ENCODE data around the gene UGT1A5.

DNA sequence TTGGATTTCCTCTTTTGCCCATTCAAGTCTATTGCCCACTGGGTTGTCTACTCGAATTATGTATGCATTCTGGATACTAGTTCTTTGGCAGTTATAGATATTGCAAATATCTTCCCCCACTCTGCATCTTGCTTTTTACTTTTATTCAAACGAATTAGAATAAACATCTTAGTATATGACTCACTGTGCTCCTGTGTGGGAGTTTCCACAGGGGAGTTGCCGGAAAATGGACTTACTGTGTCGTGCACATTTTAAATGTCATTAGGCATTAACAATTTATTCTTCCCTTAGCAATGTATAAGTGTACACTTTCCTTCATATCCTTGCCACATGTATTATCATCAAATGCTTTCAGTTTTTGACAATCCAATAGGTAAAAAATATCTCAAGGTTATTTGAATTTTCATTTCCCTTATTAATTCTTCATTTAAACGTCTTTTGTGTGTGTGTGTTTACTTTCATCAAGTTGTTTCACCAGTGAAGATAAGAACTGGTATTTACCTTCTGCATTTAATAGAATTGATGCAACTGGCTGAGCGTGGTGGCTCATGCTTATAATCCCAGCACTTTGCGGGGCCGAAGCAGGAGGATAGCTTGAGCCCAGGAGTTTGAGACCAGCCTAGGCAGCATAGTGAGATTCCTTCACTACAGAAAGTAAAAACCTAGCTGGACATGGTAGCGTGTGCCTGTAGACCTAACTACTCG lies 4.6 kb upstream of the UGT1A5 start:
- TF ChIP-seq, protein P1, sequence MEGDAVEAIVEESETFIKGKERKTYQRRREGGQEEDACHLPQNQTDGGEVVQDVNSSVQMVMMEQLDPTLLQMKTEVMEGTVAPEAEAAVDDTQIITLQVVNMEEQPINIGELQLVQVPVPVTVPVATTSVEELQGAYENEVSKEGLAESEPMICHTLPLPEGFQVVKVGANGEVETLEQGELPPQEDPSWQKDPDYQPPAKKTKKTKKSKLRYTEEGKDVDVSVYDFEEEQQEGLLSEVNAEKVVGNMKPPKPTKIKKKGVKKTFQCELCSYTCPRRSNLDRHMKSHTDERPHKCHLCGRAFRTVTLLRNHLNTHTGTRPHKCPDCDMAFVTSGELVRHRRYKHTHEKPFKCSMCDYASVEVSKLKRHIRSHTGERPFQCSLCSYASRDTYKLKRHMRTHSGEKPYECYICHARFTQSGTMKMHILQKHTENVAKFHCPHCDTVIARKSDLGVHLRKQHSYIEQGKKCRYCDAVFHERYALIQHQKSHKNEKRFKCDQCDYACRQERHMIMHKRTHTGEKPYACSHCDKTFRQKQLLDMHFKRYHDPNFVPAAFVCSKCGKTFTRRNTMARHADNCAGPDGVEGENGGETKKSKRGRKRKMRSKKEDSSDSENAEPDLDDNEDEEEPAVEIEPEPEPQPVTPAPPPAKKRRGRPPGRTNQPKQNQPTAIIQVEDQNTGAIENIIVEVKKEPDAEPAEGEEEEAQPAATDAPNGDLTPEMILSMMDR (IDR thresholded peaks at IDR 0.05), result no peak
- no peak for TF ChIP-seq EZH2 (IDR thresholded peaks at IDR 0.05)

Measured in neural progenitor cell (in vitro differentiated cells).